ENCODE data around the gene GRID2IP.

GRID2IP gene

GRCh38 chr7:6447581-6448199, 103.6 kb downstream of the GRID2IP start, which contains the start of gene DAGLB:
DAGLB (minus strand) TSS chr7:6447954; CDS start chr7:6447842, 112 bp downstream.
- peak; percentile 92 for DNase-seq (ENCODE audit: low read depth)
